H1 (cell line): ENCODE results near the gene DGKZ. TPM values are rescaled to one million over a fixed set of nuclear protein-coding genes. Genes with fewer than 3 reads are reported as not detected.

Source experiments
- BACH1 ChIP-seq: IDR thresholded peaks from 2 replicates; pipeline ENCODE4 v1.6.1; 2012; ENCODE audit warnings: low read length, improper control_type of control experiment
- CEBPB ChIP-seq: IDR thresholded peaks from 2 replicates; pipeline ENCODE4 v1.6.1; 2012; ENCODE audit warnings: low read depth, low read length
- EP300 ChIP-seq, 2 experiments: IDR thresholded peaks; 1 replicate in 1 of 2; 2 replicates in 1 of 2; pipeline ENCODE4 v1.6.1; 2011 to 2012; ENCODE audit warnings: low read depth in 2 of 2, low read length in 2 of 2, mild to moderate bottlenecking in 2 of 2, borderline replicate concordance in 1 of 2, inconsistent platforms in 1 of 2, moderate library complexity in 1 of 2
- RXRA ChIP-seq: IDR thresholded peaks from 2 replicates; pipeline ENCODE4 v1.6.1; 2011; ENCODE audit warnings: low read depth, mild to moderate bottlenecking, low read length, moderate library complexity; ENCODE audit not compliant: insufficient read depth
- SIN3A ChIP-seq, 2 experiments: IDR thresholded peaks in 1 of 2; conservative IDR thresholded peaks in 1 of 2; 2 replicates each; pipeline ENCODE4 v1.6.1; 2011 to 2012; ENCODE audit warnings: low read length in 2 of 2, improper control_type of control experiment in 1 of 2, low read depth in 1 of 2, mild to moderate bottlenecking in 1 of 2
- SUZ12 ChIP-seq: fragments of 200-600 bp; sonication (generic); IDR thresholded peaks from 2 replicates; pipeline ENCODE4 v1.6.1; 2012; ENCODE audit warnings: mild to moderate bottlenecking, inconsistent platforms, low read length, moderate library complexity, mixed read lengths
- TBP ChIP-seq: IDR thresholded peaks from 2 replicates; pipeline ENCODE4 v1.6.1; 2011; ENCODE audit warnings: low read depth, low read length, improper control_type of control experiment
- ZNF274 ChIP-seq: IDR thresholded peaks from 2 replicates; pipeline ENCODE4 v1.7.0; 2012; ENCODE audit warnings: low read length, borderline replicate concordance; ENCODE audit errors: extremely low read depth
- polyA plus RNA-seq, 7 experiments: library from polyadenylated mRNA; depleted of rRNA in 3 of 7; stranded (reverse) in 5 of 7; unstranded in 2 of 7; fragments of >200 nt in 5 of 7; fragments of 200-250 nt in 2 of 7; gene quantifications; 1 replicate in 5 of 7; 2 replicates in 1 of 7; 4 replicates in 1 of 7; pipeline versions ENCODE4 v1.2.1 to v1.2.3, GENCODE V29; 2011 to 2013; ENCODE audit warnings: missing spikeins in 2 of 7, mixed read lengths in 2 of 7
- total RNA-seq: library from RNA; stranded (reverse); fragmentation: NEBNext Ultra II Directional; extraction: Animal tissue kit (Norgen Biotek cat#: 25700); gene quantifications from 2 replicates; pipeline ENCODE4 v1.2.1, GENCODE V29; 2021
- TF ChIP-seq, protein P1 (sequence below): fragments of 300-600 bp; sonication (generic); IDR thresholded peaks from 2 replicates; pipeline ENCODE4 v1.7.1; 2012; ENCODE audit warnings: low read length, moderate library complexity, mild to moderate bottlenecking, inconsistent platforms; ENCODE audit not compliant: insufficient replicate concordance

Gene DGKZ
- total and polyA plus RNA-seq, 2 of the 8 experiments (the other 6 are each of a cell fraction or from before 2014, with no cell fraction given), result 84.4 to 184 TPM

DNA sequence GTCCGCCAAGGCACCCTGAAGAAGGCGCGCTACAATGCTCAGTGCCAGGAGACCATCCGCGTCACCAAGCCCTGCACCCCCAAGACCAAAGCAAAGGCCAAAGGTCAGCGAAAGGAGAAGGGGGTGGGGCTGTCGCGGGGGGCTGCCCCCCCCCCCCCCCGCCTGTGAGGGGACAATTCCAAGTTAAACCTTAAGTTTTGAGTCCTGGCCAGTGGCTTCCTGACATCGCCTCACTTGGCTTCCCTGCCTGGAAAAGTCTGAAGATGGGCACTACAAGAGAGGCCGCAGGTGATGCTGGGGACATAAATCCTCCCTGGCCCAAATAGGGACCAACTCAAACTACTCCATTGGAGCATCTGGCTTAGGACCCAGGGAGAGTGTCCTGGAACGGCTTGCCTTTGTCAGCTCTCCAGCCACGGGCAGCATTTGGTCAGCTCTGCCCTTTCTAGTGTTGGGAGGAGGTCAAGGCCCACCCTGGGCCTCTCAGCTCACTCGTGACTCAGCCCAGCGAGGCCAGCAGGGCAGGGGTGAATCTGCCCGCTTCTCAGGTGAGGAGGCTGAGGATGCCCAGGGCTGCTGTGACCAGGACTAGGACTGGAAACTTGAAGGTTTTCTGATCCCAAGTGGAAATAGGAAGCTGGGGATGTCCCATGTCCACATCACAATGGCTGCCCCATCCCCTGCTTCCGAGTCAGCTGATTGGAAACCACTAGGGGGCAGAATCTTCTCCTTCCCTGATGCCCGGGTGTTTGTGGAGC is 35.6 kb downstream of the DGKZ start (continued):
- TF ChIP-seq, protein P1, sequence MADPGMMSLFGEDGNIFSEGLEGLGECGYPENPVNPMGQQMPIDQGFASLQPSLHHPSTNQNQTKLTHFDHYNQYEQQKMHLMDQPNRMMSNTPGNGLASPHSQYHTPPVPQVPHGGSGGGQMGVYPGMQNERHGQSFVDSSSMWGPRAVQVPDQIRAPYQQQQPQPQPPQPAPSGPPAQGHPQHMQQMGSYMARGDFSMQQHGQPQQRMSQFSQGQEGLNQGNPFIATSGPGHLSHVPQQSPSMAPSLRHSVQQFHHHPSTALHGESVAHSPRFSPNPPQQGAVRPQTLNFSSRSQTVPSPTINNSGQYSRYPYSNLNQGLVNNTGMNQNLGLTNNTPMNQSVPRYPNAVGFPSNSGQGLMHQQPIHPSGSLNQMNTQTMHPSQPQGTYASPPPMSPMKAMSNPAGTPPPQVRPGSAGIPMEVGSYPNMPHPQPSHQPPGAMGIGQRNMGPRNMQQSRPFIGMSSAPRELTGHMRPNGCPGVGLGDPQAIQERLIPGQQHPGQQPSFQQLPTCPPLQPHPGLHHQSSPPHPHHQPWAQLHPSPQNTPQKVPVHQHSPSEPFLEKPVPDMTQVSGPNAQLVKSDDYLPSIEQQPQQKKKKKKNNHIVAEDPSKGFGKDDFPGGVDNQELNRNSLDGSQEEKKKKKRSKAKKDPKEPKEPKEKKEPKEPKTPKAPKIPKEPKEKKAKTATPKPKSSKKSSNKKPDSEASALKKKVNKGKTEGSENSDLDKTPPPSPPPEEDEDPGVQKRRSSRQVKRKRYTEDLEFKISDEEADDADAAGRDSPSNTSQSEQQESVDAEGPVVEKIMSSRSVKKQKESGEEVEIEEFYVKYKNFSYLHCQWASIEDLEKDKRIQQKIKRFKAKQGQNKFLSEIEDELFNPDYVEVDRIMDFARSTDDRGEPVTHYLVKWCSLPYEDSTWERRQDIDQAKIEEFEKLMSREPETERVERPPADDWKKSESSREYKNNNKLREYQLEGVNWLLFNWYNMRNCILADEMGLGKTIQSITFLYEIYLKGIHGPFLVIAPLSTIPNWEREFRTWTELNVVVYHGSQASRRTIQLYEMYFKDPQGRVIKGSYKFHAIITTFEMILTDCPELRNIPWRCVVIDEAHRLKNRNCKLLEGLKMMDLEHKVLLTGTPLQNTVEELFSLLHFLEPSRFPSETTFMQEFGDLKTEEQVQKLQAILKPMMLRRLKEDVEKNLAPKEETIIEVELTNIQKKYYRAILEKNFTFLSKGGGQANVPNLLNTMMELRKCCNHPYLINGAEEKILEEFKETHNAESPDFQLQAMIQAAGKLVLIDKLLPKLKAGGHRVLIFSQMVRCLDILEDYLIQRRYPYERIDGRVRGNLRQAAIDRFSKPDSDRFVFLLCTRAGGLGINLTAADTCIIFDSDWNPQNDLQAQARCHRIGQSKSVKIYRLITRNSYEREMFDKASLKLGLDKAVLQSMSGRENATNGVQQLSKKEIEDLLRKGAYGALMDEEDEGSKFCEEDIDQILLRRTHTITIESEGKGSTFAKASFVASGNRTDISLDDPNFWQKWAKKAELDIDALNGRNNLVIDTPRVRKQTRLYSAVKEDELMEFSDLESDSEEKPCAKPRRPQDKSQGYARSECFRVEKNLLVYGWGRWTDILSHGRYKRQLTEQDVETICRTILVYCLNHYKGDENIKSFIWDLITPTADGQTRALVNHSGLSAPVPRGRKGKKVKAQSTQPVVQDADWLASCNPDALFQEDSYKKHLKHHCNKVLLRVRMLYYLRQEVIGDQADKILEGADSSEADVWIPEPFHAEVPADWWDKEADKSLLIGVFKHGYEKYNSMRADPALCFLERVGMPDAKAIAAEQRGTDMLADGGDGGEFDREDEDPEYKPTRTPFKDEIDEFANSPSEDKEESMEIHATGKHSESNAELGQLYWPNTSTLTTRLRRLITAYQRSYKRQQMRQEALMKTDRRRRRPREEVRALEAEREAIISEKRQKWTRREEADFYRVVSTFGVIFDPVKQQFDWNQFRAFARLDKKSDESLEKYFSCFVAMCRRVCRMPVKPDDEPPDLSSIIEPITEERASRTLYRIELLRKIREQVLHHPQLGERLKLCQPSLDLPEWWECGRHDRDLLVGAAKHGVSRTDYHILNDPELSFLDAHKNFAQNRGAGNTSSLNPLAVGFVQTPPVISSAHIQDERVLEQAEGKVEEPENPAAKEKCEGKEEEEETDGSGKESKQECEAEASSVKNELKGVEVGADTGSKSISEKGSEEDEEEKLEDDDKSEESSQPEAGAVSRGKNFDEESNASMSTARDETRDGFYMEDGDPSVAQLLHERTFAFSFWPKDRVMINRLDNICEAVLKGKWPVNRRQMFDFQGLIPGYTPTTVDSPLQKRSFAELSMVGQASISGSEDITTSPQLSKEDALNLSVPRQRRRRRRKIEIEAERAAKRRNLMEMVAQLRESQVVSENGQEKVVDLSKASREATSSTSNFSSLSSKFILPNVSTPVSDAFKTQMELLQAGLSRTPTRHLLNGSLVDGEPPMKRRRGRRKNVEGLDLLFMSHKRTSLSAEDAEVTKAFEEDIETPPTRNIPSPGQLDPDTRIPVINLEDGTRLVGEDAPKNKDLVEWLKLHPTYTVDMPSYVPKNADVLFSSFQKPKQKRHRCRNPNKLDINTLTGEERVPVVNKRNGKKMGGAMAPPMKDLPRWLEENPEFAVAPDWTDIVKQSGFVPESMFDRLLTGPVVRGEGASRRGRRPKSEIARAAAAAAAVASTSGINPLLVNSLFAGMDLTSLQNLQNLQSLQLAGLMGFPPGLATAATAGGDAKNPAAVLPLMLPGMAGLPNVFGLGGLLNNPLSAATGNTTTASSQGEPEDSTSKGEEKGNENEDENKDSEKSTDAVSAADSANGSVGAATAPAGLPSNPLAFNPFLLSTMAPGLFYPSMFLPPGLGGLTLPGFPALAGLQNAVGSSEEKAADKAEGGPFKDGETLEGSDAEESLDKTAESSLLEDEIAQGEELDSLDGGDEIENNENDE, result no peak
- TF ChIP-seq RXRA (no peak), SIN3A (conservative IDR thresholded peaks at IDR 0.05 in 1 of 2, IDR thresholded peaks at IDR 0.05 in 1 of 2; ENCODE audit: low read depth in 1 of 2, low read length in 2 of 2) (no peak), TBP (no peak), SUZ12 (no peak), ZNF274 (no peak), EP300 (IDR thresholded peaks at IDR 0.05; ENCODE audit: borderline replicate concordance in 1 of 2, low read depth in 2 of 2, low read length in 2 of 2) (no peak), CEBPB (no peak), BACH1 (no peak)
